Activated CD8-positive, alpha-beta memory T cell treated with anti-CD3 and anti-CD28 coated beads for 24 hours (primary cell): ENCODE measurements around the gene MMADHC.
A peak's percentile ranks its signal among the peaks of the same experiment; 100 is the strongest.

Experiments used
- DNase-seq: peaks from one replicate; pipeline ENCODE4 v3.0.0-alpha.2; 2020

Gene MMADHC

DNA sequence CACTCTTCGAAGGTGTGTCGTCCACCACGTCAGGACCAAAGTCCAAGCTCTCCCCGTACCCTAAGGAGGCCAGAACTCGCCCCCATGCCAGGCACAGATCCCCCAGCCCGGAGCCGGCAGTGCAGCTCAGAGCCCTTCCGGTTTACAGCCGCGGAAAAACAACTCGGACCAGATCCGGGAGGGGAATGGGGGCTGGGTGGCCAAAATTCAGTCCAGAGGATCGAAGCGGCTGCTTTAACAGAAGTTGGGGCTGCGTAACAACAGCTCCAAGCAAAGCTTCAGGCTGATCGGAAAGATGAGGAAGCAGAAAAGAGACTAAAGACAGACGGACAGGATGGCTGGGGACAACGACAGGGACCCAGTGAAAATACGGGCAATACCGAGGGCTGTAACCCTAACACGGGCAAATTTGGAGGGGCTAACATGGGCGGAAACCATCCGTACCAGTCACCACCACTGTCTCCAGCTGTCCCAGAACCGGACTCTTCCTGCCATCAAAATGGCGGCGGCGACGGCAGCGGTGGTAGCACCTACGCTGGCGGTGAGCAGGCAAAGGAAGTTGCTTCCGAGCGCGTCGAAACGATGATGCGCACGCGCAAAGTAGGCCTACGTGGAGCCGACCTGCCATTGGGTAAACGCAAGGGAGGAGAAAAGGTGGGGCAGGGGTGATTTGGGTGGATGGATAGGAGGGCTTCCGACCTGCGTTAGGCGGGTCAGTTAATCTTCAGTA lies at the start of gene MMADHC:
MMADHC (minus strand) TSS at position 556 of the 730 bp plus-strand sequence. CDS start 678 bp downstream, outside the sequence.
- DNase-seq, result peak; percentile 94

DNA sequence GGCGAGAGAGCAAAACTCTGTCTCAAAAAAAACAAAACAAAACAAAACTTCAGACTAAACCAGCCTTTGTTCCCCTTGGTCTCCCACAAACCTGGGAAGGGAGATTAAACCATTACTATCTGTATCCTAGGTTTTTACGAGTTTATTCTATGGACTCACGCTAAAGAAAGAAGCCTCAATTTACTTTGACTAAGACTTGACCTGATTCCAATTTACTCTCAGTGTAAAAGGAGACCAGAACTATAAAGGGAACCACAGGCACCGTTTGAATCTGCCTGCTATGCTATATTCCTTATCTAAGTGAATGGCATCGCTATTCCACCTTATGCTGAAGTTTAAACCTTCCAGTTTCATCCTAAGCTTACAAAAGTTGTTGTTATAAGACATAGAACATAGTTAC lies 46.5 kb upstream of the MMADHC start:
- no peak for DNase-seq

DNA sequence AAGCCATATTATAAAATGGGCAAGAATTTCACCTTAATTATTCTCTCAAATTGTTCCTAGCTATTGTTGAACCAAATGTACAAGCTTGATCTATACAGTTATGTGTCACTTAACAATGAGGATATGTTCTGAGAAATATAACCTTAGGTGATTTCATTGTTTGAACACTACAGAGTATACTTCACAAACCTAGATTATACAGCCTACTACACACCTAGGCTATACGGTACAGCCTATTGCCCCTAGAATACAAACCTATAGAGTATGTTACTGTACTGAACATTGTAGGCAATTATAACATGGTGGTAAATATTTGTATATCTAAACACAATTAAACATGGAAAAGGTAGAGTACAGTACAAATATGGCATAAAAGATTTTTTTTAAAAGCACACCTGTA lies 42.9 kb upstream of the MMADHC start:
- DNase-seq, result no peak

DNA sequence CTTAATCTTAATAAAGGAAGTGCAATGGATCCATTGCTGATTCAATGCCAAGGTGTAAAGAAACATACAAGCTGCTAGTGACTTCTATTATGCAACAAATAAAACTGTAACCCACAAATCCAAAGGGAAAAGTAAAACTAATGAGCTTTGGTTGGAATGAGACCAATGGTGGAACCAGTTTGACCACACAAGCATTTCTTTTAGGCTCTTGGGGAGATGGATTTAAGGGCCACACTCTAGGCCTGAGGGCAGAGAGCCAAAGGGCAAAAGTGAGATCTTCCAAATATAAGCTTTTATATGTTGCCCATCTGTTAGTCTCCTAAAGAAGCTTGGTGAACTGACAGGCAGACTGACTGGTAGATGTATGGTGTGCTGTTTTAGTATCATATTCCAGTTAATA lies 41.5 kb upstream of the MMADHC start:
- DNase-seq, result no peak

DNA sequence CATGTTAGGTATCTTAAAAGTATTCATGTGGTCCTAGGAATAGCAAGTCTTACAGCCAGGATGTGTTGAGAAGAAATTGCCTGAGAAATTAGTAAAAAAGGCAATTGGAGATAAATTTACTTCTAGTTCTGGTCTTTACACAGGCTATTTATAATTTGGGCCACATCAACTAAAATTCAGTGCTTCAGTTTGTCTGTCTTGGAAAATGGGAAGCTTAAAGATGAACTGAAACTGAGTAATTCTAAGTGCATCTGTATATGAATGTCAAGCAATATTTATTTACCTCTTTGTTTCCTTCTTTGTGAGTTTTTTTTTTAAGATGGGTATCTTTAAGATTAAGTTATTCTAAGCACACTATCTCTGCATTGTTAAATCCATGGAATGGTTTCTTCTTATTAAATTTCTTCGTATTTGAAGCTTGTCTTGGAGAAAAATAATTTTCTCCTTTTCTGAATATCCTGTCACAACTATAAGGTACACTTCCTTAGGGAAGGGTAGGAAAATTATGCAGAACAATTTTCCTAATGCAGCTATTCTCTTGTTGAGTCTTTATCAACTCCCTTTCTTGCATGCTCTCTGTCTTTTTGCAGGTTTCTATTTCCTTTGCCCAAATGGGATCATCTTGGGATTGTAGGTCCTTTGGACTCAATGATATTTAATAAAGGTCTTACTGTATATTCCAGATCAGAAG lies 39.7 kb upstream of the MMADHC start:
- no peak for DNase-seq

DNA sequence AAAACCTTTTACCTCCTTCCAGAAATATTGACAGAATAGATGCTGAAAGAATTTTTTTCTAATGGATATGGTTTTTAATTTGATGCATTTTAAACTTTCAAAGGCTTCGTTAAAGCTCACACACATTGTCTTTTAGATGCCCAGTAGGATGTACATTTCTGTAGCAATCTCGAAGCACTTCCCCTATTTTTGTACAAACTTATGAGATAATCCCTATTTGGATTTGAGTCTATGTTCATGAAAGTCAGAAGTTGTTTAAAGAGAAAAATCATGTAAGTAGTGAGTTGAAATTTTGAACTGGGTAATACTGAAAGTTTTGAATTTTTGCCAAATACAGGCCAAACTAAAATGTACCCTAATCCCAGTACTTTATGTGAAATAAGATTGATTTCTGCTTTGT lies 38.1 kb upstream of the MMADHC start:
- no peak for DNase-seq

DNA sequence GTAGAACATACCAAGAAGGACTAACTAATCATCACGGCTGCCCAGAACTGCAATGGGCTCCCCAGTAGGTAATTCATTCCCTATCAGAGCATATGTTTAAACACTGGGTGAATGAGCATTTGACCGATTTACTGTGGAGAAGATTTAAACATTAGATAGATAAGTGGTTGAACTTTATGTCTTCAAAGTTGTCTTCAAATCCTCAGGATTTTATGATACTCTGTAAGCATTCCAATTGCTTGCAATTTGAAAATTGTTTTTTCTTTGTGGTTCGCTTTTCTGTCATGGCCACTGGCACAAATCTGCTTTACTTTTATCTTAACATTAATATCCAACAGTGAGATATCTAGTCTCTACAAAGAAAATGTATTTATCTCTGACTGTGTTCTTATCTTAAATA lies 37.7 kb upstream of the MMADHC start:
- DNase-seq, result no peak

DNA sequence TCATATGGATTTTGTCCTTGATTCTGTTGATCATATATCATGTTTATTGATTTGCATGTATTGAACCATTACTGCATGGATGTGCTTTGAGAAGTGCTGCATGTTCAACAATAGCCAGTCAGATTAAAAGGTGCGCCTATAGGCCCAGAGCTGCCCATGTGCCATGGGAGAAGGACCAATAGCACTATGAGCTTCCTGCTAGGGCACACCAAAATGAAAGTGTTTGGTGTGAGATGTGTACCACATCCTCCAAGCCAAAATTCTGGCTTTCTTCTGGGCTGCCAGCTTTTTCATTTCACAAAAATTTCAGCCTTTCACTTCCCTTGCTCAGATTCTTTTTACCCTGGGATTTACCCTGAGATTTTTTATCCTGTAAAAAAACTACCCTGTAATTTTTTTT lies 34.8 kb upstream of the MMADHC start:
- no peak for DNase-seq

DNA sequence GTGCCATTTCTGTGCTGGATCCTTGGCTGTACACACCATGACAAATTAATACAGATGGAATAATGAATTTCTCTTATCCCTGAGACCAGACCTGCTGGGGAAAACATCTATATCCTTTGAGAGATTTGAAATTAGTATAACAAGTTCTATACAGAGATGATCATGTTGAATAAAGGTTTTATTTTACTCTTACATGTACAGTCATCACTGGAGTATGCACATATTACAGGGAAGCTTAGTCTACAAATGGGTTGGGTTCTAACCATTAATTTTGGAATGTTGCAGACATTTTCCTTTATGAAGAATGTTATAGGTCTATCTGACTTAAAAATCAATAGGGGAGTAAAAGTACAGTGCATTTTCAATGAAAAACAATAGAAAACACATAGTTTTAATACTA lies 29.9 kb upstream of the MMADHC start:
- DNase-seq, result no peak

DNA sequence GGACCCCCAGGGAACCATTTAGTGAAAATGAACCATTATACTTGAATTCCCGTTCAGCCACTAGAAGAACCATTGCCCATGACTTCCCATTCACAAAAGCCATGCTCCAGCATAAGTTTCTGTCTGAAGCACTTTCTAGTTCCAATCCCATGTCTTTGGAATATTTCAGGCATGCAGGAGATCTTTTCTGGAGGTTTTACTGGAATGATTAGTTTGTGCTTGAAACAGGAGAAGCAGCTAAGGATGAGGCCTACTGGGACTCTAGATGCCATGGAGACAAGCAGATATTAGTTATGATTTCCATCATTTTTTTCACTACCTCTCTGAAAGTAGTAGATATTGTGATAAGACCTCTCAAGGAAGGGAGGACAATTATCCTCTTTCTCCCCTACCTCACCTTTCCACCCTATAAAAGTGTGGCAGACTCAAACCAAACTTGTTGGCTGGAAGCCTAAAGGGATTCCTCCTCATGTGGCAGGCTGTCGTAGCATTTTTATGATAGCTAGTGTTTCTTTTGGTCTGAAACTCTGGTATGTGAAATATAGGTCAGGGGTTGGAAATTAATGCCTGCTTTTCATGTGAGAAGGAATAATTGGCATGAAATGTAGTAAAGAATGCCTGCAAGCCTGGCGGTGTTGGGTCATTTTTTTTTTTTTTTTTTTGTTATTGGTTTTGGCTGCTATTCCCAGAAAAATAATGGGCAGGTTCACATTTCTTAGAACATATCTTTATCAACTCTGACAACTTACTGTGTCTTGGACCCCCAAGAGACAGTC lies 29.3 kb upstream of the MMADHC start:
- no peak for DNase-seq

DNA sequence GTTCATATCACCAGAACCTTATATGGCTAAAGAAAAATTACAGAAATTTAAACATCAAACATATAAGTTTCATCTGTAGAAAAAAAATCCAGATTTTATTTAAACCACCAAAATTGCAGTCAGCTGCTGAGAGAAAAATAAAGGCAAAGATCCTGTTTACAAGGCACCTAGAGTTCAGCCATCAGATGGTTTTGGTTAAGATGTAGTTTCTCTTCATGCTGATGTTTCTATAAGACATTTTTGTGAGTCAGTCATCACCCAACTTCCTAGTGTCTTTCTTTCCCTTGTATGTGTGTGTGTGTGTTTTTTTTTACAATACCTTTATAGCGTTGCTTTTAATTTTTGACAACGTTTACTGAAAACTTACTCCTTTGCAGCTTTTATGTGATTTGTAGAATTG lies 26.1 kb upstream of the MMADHC start:
- no peak for DNase-seq

DNA sequence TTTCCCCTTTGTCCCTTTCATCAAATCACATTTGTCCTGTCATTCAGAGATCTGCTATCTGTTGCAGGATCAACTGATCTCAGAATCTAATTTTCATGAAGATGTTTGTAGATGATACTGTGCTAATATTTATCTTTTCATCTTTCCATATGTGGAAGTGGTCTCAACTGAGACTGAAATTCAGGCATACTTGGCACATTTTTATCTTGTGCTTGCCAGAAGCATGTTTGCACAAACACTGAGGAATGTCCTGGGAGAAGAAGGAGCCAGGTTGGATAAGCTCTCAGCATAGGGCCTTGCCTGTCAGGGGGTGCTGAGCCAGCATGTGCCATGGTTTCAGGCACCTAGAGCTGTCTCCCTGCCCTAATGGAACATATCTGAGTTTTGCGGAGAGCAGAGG lies 24.5 kb upstream of the MMADHC start:
- no peak for DNase-seq

DNA sequence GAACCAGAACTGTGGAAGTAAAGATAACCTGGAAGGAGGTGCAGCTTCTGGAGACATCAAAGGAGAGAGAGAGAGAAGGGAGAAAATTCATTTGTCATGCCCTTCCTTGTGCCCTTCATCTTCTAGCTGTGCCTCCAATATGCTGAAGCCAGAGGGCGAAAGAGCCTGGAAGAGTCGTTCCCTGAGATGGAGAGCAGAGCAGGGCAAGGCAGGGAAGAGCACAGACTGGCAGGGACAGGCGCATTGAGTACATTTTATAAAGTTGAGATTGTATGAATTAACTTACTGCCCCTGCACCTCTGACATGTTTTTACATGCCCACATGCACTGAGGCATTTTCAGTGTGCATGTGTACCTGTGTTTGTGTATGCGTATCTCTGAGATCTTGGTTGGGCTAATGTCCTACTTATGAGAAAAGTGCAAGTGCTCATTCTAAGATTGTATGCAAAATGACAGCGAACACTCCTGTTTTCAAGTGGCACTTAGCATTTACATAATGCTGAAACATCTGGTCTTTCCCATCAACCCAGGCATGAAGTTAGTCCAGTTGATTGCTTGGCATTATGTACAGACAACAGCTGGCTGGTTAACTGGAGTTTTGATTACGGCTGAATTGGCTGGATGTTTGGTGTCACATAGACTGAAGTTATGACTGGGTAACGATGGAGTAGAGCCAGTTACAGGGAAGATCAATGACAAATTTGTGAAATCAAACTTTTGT lies 23.7 kb upstream of the MMADHC start:
- no peak for DNase-seq

DNA sequence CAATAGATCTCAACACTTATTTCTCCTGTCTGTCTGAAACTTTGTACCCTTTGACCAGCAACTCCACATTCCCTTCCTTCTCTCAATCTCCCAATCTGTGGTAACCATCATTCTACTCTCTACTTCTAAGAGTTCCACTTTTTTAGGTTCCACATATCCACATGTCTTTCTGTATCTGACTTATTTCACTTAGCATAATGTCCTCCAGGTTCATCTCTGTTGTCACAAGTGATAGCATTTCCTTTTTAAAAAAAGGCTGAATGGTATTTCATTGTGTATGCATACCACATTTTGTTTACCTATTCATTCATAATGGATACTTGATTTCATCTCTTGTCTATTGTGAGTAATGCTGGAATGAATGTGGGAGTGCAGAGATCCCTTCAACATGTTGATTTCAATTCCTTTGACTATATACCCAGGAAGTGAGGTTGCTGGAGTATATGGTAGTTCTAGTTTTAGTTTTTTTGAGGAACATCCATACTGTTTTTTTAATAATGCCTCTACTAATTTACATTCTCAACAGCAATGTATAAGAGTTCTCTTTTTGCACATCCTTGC lies 18.8 kb upstream of the MMADHC start:
- no peak for DNase-seq

DNA sequence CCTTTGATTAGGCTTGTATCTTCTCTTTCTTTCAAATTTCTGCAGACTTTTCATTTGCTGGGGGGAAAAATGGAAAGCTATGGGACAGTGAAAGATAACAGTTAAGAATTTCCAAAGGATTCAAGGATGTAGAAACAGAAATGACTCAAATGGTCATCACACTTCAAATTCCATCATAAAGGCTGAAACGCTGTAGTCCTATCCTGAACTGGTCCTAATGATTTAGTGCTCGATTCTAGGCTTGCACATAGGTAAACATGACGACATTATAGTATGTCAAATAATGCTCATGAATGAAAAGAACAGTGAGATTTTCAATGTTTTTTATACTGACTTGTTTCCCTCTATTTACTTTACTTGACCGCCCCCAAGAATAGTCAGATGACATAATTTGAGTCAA lies 15.7 kb upstream of the MMADHC start:
- DNase-seq, result no peak

DNA sequence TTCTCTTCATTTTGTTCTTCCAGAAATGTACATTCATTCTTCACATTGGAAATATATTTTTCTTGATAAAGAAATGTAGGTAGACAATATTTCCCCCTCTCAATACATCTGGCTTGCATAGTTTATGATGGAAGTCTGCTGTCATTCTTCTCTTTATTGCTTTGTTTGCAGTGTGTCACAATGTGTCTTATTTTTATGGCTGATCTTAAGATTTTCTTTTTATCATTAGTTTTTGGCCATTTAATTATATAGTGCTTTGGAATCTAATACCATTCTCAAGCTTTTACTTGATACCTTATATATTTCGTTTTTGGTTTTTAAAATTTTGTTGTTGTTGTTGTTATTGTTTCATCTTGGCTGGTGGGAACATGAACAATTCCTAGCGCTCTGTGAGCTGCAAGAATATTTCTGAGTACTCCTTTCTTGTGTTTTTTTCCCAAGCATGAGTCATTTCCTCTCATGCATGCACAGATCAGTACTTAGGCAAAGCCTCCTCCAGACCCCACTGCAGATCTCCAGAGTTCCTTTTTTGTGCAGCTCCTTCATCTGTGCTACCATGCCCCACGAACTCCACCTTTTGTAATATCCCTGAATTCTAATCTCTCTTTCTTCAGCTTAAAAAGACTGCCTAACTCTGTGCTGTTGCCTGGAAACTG lies 13.7 kb upstream of the MMADHC start:
- DNase-seq, result no peak

DNA sequence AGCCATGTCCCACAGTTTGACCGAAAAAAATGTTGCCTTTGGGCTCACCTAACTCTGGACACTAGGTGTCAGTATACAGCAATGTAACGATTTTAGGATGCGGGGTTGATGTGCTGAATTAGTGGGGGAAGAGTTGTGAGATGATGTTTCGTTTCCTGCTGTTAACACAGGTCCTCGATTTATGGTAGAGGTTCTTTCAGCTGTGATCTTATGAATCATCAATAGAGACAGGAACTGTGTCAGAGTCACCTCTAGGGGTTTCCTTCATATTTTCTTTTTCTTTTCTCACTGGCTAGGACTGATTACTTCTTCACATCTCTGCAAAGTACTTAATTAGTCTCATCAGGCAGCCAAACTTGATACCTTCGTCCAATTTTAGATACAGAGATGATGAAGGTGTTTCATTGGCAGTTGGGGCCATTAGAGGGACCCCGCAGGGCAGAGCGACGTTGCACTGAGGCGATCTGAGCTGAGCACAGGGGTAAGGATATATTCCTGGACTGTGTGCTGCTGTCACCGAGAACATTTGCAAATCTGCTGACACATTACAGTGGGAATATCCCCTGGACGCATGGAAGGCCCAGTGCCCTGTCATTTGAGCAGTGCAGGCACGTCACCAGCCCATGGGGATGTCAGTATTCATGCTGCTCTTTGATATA lies 10.2 kb upstream of the MMADHC start:
- no peak for DNase-seq

DNA sequence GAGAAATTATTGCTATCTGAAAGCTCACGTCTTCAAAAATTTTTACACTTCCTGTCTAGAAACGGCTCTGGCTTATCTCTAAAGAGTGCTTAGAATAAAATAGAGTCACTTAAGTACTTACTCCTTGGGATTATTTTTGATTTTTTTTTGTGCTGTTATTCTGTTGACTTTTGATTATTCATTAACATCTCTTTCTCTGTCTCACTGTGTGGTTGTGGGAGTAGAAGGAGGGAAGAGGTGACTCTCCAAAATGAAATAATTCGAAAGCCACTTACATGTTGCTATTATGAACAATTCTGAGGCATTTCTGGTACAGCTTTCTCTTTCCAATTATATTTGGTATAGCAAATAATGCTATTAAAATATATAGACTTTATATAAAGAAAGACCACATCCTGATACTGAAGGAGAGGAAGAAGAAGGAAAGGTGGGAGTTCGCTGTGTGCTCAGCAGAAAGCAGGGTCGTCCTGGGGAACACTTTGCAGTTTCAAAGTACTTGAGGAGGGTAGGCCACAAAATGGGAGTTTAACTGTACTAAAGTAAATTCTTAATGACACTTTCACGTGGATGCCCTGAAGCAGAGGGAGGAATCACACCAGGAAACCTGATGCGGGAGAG lies 9.6 kb upstream of the MMADHC start:
- DNase-seq, result peak; percentile 68

DNA sequence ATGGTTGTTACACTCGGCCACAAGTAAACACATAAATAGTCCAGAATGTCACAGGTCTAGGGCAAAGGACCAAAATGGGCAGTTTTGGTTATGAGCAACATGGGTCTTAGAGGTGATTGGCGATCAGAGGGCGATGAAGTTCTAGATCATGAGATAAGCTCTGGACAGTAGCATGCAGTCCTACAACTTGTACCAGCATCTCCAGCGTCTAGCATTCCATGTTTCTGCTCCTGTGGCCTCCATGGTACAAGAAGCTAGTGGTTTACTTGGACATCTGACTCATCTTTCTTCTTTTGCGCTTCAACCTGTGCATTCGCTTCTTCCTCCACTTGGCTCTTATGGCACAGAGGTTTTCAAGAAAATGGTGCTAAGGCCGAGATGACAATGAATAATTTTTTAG lies 8.9 kb upstream of the MMADHC start:
- DNase-seq, result no peak

DNA sequence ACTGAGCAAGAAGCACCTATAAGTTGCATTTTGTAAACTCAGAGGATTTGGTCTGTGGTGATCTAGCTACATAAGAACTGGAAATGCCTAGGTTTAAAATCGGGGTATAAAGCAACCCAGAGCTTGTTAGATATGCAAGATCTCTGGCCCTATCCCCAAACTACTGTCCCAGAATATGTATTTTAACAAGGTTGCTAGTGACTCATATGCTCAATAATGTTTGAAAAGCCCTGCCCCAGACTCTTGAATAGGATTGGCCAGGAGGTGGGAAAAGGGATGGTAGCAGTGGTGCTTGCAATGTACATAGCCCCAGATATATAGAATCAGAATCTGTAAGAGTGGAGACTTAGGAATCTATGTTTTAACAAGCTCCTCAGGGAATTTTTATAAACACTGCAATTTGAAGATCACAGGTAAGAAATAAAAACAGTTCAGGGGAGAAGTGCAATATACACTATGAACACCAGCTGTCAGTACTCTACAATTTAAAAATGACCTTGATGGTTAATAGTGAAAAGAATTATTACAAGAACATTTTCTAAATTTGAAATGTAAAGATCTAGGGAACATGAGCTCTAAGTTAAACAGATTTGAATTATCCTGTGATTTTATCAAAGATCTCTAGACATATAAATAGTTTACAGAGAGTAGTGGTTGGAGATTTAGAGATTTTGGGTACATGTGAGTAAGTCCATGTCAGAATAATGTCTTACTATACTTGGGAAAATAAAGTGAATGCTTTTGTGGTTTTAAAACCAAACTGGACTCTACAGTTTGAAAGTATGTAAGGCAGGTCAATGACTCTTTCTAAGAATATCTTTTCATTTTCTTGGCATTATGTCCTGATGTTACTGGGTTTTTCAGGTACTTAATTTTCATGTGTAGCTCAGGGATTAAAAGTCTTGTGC lies 7.7 kb upstream of the MMADHC start:
- no peak for DNase-seq
